Endothelial cell of umbilical vein (primary cell): Measurements from ENCODE around the gene SNX24.

Source experiments
- CTCF ChIP-seq, 2 donors: IDR thresholded peaks; 1 replicate in 1 of 2; 2 replicates in 1 of 2; pipeline ENCODE4 v1.5.1; 2011; ENCODE audit warnings: low read length in 2 of 2, mild to moderate bottlenecking in 2 of 2, moderate library complexity in 2 of 2, control low read depth in 1 of 2, inconsistent platforms in 1 of 2, low read depth in 1 of 2; ENCODE audit not compliant: insufficient read depth in 1 of 2; ENCODE audit errors: extremely low read depth in 1 of 2
- EZH2 ChIP-seq: IDR thresholded peaks from 2 replicates; pipeline ENCODE4 v1.6.1; 2012; ENCODE audit warnings: borderline replicate concordance, low read depth, mild to moderate bottlenecking, moderate library complexity, low read length, inconsistent platforms; ENCODE audit not compliant: severe bottlenecking
- FOS ChIP-seq: IDR thresholded peaks from 2 replicates; pipeline ENCODE4 v1.6.1; 2011; ENCODE audit warnings: mild to moderate bottlenecking, low read length, moderate library complexity, borderline replicate concordance; ENCODE audit not compliant: insufficient read depth
- GATA2 ChIP-seq: IDR thresholded peaks from 2 replicates; pipeline ENCODE4 v1.7.0; 2011; ENCODE audit warnings: low read depth, mild to moderate bottlenecking, moderate library complexity, mixed read lengths, low read length; ENCODE audit not compliant: insufficient read length, insufficient read depth
- MYC ChIP-seq: IDR thresholded peaks from one replicate; pipeline ENCODE4 v1.6.1; 2011; ENCODE audit warnings: mild to moderate bottlenecking, low read depth, low read length
- POLR2A ChIP-seq: IDR thresholded peaks from 2 replicates; pipeline ENCODE4 v1.6.1; 2012; ENCODE audit warnings: low read depth, mild to moderate bottlenecking, control low read depth, low read length
- POLR2AphosphoS5 ChIP-seq: IDR thresholded peaks from 2 replicates; pipeline ENCODE4 v1.6.1; 2012; ENCODE audit warnings: low read depth, mild to moderate bottlenecking, control low read depth, low read length, moderate library complexity; ENCODE audit not compliant: insufficient read depth
- TF ChIP-seq, protein P1 (sequence below): IDR thresholded peaks from 2 replicates; pipeline ENCODE4 v1.6.1; 2011; ENCODE audit not compliant: insufficient read depth, insufficient read length

GRCh38 chr5:122944051-122944450 lies 98.6 kb downstream of the SNX24 start:
- TF ChIP-seq CTCF (IDR thresholded peaks at IDR 0.05; ENCODE audit: extremely low read depth in 1 of 2, insufficient read depth in 1 of 2, low read depth in 1 of 2, low read length in 2 of 2) = no peak
- no peak for TF ChIP-seq EZH2
- no peak for TF ChIP-seq POLR2AphosphoS5
- TF ChIP-seq, protein P1, sequence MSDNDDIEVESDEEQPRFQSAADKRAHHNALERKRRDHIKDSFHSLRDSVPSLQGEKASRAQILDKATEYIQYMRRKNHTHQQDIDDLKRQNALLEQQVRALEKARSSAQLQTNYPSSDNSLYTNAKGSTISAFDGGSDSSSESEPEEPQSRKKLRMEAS = no peak
- TF ChIP-seq GATA2 = no peak
- TF ChIP-seq FOS = no peak
- TF ChIP-seq POLR2A = no peak
- TF ChIP-seq MYC = no peak
